A549 treated with CpdA at 1 μM for 4 hours (cell line): ENCODE measurements around the gene ZBTB20. TPM values are rescaled to one million over a fixed set of nuclear protein-coding genes. Genes with fewer than 3 reads are reported as not detected.

ENCODE experiments used
- total RNA-seq: library from RNA; stranded (reverse); fragments of 200-300 nt; extraction: Qiagen RNA extraction; gene quantifications from 5 replicates; pipeline ENCODE4 v1.2.3, GENCODE V29; 2022; ENCODE audit warnings: low read depth

The ZBTB20 gene
- total RNA-seq, result 0.58 to 1.1 TPM (median 0.73 TPM) in 5 replicates

GRCh38 chr3:115146418-115147328 is at the start of gene ZBTB20:
TSS of gene ZBTB20 (minus strand) at chr3:115147288.

DNA sequence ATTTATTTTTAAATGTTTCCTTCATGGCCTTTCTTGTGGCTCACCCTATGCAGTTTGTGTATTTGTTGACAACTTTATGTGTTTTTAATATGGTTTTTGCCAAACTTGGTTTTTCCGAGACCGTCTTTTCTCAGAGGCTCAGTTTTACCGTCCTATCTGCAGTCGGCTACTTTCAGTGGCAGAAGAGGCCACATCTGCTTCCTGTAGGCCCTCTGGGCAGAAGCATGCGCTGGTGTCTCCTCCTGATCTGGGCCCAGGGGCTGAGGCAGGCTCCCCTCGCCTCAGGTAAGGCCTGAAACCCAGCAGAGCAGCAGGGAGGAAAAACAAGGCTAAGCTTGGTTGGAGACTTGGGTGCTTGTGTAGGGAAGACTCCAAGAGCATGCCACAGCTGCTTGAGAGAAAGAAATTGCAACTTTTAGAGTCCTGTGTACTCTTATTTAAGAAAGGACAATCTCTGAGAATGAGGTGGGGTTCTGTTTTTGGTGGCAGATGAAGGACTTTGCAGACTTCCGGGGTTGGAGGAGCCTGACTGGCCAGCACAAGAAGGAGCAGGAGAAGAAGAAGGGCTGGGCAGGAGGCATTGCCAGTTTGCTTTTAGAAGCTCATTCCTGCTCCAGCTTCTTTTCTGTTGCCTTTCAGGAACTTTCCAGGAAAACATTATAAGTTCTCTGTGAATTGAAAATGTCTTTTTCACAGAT is 853.1 kb downstream of the ZBTB20 start, which contains the start of gene TIGIT:
TIGIT (plus strand) TSS at position 191 of the 698 bp plus-strand sequence; CDS start at position 225, 34 bp downstream.

